Panc1 (cell line): ENCODE data around the gene JKAMP. TPM values are rescaled to one million over a fixed set of nuclear protein-coding genes. Genes with fewer than 3 reads are reported as not detected.

Experiments
- ATAC-seq: fragments of 200-7000 bp; cut with Tn5 transposase; 2 replicates; pipeline ENCODE4 v1.9.1; 2020; ENCODE audit warnings: mild to moderate bottlenecking, moderate library complexity
- BruUV-seq: library from RNA; stranded (reverse); fragments of 400-500 nt; replicated peaks from 2 replicates; lab custom pipeline; 2021; lab: Mats Ljungman, UMichigan
- CTCF ChIA-PET: fragments of 300-600 bp; sonication (Branson Sonifier 250); formaldehyde crosslinking; loops from one replicate; lab custom pipeline; 2022; ENCODE audit warnings: antibody characterized with exemption; lab: Charles Lee
- POLR2A ChIA-PET: fragments of 300-600 bp; sonication (Branson Sonifier 250); formaldehyde crosslinking; loops from one replicate; lab custom pipeline; 2022; ENCODE audit warnings: antibody characterized with exemption; lab: Charles Lee
- DNase-seq: peaks from one replicate; pipeline ENCODE4 v3.0.0-alpha.2; 2010; ENCODE audit warnings: low read depth, low spot score
- H3K27ac ChIP-seq: 2 replicates; pipeline ENCODE4 v1.5.1; 2011; ENCODE audit warnings: mild to moderate bottlenecking, low read length, inconsistent platforms
- H3K27me3 ChIP-seq: fragments of 200-500 bp; sonication (Bioruptor generic); 2 replicates; pipeline ENCODE4 v1.6.0; 2014; ENCODE audit warnings: low read length, inconsistent platforms; ENCODE audit not compliant: control insufficient read depth, insufficient read depth
- H3K36me3 ChIP-seq: fragments of 200-500 bp; sonication (Bioruptor generic); 2 replicates; pipeline ENCODE4 v1.5.1; 2014; ENCODE audit warnings: inconsistent platforms, mild to moderate bottlenecking, low read length, moderate library complexity; ENCODE audit not compliant: control insufficient read depth, insufficient read depth
- H3K4me1 ChIP-seq: 2 replicates; pipeline ENCODE4 v1.5.1; 2011; ENCODE audit warnings: inconsistent platforms, mild to moderate bottlenecking, low read length, moderate library complexity; ENCODE audit not compliant: control insufficient read depth, insufficient read depth
- H3K4me3 ChIP-seq, 2 experiments: 2 replicates each; pipeline ENCODE4 v1.5.1; 2011 to 2012; ENCODE audit warnings: low read depth in 2 of 2, low read length in 2 of 2, mild to moderate bottlenecking in 2 of 2, inconsistent platforms in 1 of 2, moderate library complexity in 1 of 2
- H3K9me3 ChIP-seq: fragments of 200-500 bp; sonication (Bioruptor generic); 2 replicates; pipeline ENCODE4 v1.5.1; 2014; ENCODE audit warnings: low read depth, mild to moderate bottlenecking, inconsistent platforms, low read length, moderate library complexity; ENCODE audit not compliant: control insufficient read depth, insufficient read depth
- POLR2AphosphoS5 ChIP-seq: IDR thresholded peaks from 2 replicates; pipeline ENCODE4 v1.6.1; 2012; ENCODE audit warnings: mild to moderate bottlenecking, low read depth, low read length, moderate library complexity
- SIN3A ChIP-seq: IDR thresholded peaks from 2 replicates; pipeline ENCODE4 v1.6.1; 2012; ENCODE audit warnings: low read depth, mild to moderate bottlenecking, low read length, moderate library complexity, borderline replicate concordance; ENCODE audit not compliant: insufficient read depth
- TCF7L2 ChIP-seq: IDR thresholded peaks from 2 replicates; pipeline ENCODE4 v1.6.1; 2011; ENCODE audit warnings: mild to moderate bottlenecking, low read depth, low read length, inconsistent platforms
- in situ Hi-C: cut with HindIII; loops from 2 replicates; pipeline ENCODE4 v1.10.0; 2016; ENCODE audit warnings: low sequenced_read_pairs, low pct_unique_long_range_greater_than_20kb
- intact Hi-C: fragments of 100-400 bp; cut with micrococcal nuclease; formaldehyde crosslinking; loops from one replicate; pipeline ENCODE4 v1.10.0; 2022; ENCODE audit not compliant: unreplicated experiment
- total RNA-seq: library from RNA; stranded (reverse); gene quantifications from one replicate; pipeline ENCODE4 v1.2.1, GENCODE V29; 2021; ENCODE audit not compliant: unreplicated experiment
- TF ChIP-seq, protein P1 (sequence below), 2 experiments: IDR thresholded peaks; 2 replicates each; pipeline ENCODE4 v1.6.1; 2011 to 2012; ENCODE audit warnings: low read depth in 2 of 2, control low read depth in 1 of 2, low read length in 1 of 2, mild to moderate bottlenecking in 1 of 2, moderate library complexity in 1 of 2; ENCODE audit not compliant: insufficient read depth in 1 of 2
- TF ChIP-seq, protein P2 (sequence below): fragments of 450-650 bp; IDR thresholded peaks from 2 replicates; pipeline ENCODE4 v1.5.1; 2017; ENCODE audit warnings: mild to moderate bottlenecking

The JKAMP gene
- total RNA-seq, 1 experiment from 2014 or later = 36.0 TPM

DNA sequence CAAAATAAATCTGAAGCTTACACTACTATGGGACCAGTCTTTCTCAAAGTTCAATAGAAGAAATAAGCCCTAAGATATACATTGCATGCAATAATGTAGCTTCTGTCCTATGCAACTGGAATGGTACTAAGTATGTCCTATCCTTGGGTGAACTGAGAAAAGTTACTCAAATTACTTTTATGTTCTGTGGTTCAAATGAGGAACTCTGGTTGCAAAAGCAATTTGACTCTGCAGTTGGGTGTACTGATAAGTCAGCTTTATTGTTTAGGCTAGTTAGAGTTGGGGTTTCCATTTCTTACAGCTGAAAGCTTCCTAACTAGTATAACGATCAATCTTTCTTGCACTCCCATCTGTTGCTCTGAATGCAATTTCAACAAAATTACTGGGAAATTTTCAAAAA is 48.3 kb upstream of the JKAMP start:
- in situ Hi-C loops (no loop called here), intact Hi-C loops (no loop called here)
- no peaks in the 10 kb centered on the region for H3K9me3 ChIP-seq
- H3K27me3 ChIP-seq = no peaks in the 10 kb centered on the region
- BruUV-seq = no TSS peak
- ATAC-seq (no peak), DNase-seq (no peak)
- no peaks in the 10 kb centered on the region for H3K36me3 ChIP-seq
- TF ChIP-seq TCF7L2 (no peak), SIN3A (no peak)
- TF ChIP-seq, protein P1, sequence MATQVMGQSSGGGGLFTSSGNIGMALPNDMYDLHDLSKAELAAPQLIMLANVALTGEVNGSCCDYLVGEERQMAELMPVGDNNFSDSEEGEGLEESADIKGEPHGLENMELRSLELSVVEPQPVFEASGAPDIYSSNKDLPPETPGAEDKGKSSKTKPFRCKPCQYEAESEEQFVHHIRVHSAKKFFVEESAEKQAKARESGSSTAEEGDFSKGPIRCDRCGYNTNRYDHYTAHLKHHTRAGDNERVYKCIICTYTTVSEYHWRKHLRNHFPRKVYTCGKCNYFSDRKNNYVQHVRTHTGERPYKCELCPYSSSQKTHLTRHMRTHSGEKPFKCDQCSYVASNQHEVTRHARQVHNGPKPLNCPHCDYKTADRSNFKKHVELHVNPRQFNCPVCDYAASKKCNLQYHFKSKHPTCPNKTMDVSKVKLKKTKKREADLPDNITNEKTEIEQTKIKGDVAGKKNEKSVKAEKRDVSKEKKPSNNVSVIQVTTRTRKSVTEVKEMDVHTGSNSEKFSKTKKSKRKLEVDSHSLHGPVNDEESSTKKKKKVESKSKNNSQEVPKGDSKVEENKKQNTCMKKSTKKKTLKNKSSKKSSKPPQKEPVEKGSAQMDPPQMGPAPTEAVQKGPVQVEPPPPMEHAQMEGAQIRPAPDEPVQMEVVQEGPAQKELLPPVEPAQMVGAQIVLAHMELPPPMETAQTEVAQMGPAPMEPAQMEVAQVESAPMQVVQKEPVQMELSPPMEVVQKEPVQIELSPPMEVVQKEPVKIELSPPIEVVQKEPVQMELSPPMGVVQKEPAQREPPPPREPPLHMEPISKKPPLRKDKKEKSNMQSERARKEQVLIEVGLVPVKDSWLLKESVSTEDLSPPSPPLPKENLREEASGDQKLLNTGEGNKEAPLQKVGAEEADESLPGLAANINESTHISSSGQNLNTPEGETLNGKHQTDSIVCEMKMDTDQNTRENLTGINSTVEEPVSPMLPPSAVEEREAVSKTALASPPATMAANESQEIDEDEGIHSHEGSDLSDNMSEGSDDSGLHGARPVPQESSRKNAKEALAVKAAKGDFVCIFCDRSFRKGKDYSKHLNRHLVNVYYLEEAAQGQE (IDR thresholded peaks at IDR 0.05; ENCODE audit: insufficient read depth in 1 of 2, low read depth in 2 of 2, low read length in 1 of 2) = no peak
- CTCF ChIA-PET = interaction anchor here (0.6 kb wide), 1 partner anchor 77 kb away, joined by 6 read pairs; no protein-coding TSS in a partner anchor
- POLR2A ChIA-PET = no interaction called here
- H3K4me3 ChIP-seq = no peak overlapping the region
- no peaks in the 10 kb centered on the region for H3K4me1 ChIP-seq
- H3K27ac ChIP-seq = no peak overlapping the region

DNA sequence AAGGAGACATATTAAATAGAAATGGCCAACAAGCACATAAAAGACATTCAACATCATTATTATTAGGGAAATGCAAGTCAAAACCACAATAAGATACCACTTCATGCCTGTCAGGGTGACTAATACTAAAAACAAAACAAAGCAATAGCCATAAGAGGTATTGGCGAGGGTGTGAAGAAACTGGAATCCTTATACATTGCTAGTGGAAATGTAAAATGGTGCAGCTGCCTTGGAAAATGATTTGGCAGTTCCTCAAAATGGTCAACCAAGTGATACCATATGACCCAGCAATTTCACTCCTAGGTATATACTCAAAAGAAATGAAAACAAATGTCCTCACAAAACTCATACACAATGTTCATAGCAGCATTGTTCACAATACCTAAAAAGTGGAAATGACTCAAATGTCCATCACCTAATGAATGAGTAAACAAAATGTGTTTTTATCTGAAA is 46.1 kb upstream of the JKAMP start:
- no TSS peak for BruUV-seq
- ChIA-PET CTCF (no interaction called here), POLR2A (no interaction called here)
- Histone ChIP-seq H3K4me1 (no peaks in the 10 kb centered on the region), H3K4me3 (no peak overlapping the region), H3K36me3 (no peaks in the 10 kb centered on the region), H3K27me3 (no peaks in the 10 kb centered on the region), H3K27ac (no peak overlapping the region), H3K9me3 (no peaks in the 10 kb centered on the region)
- TF ChIP-seq TCF7L2 = no peak
- no peak for TF ChIP-seq POLR2AphosphoS5
- TF ChIP-seq, protein P1 (IDR thresholded peaks at IDR 0.05; ENCODE audit: insufficient read depth in 1 of 2, low read depth in 2 of 2, low read length in 1 of 2) = no peak
- TF ChIP-seq SIN3A = no peak
- TF ChIP-seq, protein P2, sequence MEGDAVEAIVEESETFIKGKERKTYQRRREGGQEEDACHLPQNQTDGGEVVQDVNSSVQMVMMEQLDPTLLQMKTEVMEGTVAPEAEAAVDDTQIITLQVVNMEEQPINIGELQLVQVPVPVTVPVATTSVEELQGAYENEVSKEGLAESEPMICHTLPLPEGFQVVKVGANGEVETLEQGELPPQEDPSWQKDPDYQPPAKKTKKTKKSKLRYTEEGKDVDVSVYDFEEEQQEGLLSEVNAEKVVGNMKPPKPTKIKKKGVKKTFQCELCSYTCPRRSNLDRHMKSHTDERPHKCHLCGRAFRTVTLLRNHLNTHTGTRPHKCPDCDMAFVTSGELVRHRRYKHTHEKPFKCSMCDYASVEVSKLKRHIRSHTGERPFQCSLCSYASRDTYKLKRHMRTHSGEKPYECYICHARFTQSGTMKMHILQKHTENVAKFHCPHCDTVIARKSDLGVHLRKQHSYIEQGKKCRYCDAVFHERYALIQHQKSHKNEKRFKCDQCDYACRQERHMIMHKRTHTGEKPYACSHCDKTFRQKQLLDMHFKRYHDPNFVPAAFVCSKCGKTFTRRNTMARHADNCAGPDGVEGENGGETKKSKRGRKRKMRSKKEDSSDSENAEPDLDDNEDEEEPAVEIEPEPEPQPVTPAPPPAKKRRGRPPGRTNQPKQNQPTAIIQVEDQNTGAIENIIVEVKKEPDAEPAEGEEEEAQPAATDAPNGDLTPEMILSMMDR = no peak
- no peak for ATAC-seq
- intact Hi-C loops (no loop called here), in situ Hi-C loops (no loop called here)
- DNase-seq = no peak
